ENCODE data around the gene MOB2. TPM values are rescaled to one million over a fixed set of nuclear protein-coding genes. Genes with fewer than 3 reads are reported as not detected.
A peak's percentile ranks its signal among the peaks of the same experiment; 100 is the strongest.

MOB2 gene
- total and polyA plus RNA-seq, 4 donors: 31.6 to 45.2 (median 36.4) TPM

DNA sequence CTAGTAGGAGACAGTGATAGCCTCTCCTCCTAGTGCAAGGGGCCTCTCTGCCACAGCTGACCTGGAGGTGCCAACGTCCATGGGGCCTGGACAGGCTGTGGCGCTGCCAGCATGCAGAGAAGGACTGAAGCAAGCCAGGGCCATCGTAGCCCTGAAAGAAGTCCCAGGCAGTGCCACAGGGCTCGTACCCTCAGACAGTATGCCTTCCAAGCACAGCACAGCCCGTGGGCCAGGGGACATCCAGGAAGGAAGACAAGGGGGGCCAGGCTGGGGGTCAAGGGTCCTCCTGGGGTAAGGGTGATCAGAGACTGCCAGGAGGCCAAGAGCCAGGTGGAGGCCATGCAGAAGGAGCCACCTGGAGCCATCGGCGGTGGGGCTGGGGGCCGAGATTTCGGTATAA lies 20.4 kb upstream of the MOB2 start:
- Histone ChIP-seq H3K4me1 (ENCODE audit: control insufficient read depth in 5 of 5, insufficient read depth in 5 of 5, low read length in 5 of 5) (peaks cover 0 to 50% (median 29%) of the 10 kb centered on the region in 5 donors), H3K9ac (ENCODE audit: insufficient read depth in 1 of 2, low read length in 2 of 2) (peak overlapping the region in 1 of 2 donors; percentile 37), H3K4me3 (no peak overlapping the region), H3K27ac (ENCODE audit: low read depth in 1 of 2, low read length in 1 of 2) (no peak overlapping the region), H3K27me3 (ENCODE audit: control insufficient read depth in 3 of 3, insufficient read depth in 3 of 3, low read length in 2 of 3) (no peaks in the 10 kb centered on the region), H3K36me3 (ENCODE audit: control insufficient read depth in 4 of 4, insufficient read depth in 4 of 4, low read length in 4 of 4) (peaks cover 0 to 5% (median 0%) of the 10 kb centered on the region in 4 donors), H3K9me3 (ENCODE audit: control insufficient read depth in 4 of 4, insufficient read depth in 3 of 4, low read length in 3 of 4) (no peaks in the 10 kb centered on the region)
- WGBS, 2 donors: 80 to 84% methylated on average over 9 of the region's 9 CpGs
- ATAC-seq (ENCODE audit: insufficient read depth, low FRiP score) (no peak), DNase-seq (no peak)
- TF ChIP-seq, protein P1, sequence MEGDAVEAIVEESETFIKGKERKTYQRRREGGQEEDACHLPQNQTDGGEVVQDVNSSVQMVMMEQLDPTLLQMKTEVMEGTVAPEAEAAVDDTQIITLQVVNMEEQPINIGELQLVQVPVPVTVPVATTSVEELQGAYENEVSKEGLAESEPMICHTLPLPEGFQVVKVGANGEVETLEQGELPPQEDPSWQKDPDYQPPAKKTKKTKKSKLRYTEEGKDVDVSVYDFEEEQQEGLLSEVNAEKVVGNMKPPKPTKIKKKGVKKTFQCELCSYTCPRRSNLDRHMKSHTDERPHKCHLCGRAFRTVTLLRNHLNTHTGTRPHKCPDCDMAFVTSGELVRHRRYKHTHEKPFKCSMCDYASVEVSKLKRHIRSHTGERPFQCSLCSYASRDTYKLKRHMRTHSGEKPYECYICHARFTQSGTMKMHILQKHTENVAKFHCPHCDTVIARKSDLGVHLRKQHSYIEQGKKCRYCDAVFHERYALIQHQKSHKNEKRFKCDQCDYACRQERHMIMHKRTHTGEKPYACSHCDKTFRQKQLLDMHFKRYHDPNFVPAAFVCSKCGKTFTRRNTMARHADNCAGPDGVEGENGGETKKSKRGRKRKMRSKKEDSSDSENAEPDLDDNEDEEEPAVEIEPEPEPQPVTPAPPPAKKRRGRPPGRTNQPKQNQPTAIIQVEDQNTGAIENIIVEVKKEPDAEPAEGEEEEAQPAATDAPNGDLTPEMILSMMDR (IDR thresholded peaks at IDR 0.05; ENCODE audit: control extremely low read depth, extremely low read depth): no peak

DNA sequence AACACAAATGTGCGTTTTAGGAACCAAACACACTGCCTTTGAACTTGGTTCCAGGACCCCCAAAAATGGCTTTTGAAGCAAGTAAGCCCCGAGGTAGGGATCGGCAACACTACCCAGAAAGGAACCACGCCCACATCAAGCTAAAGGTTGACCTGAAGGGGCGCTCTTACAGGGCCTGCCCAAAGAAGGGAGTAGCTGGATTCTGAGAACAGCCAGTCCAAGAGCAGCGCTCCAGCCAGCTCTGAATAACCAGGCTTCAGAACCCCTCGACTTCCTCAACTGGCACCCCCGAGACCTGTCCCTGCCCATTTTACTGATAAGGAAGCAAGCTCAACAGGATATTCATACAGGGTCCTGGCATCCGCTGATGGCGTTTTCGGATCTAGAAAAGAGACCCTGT lies 18.9 kb upstream of the MOB2 start:
- DNase-seq: no peak
- peaks cover 0 to 54% (median 32%) of the 10 kb centered on the region in 5 donors for H3K4me1 ChIP-seq (ENCODE audit: control insufficient read depth in 5 of 5, insufficient read depth in 5 of 5, low read length in 5 of 5)

DNA sequence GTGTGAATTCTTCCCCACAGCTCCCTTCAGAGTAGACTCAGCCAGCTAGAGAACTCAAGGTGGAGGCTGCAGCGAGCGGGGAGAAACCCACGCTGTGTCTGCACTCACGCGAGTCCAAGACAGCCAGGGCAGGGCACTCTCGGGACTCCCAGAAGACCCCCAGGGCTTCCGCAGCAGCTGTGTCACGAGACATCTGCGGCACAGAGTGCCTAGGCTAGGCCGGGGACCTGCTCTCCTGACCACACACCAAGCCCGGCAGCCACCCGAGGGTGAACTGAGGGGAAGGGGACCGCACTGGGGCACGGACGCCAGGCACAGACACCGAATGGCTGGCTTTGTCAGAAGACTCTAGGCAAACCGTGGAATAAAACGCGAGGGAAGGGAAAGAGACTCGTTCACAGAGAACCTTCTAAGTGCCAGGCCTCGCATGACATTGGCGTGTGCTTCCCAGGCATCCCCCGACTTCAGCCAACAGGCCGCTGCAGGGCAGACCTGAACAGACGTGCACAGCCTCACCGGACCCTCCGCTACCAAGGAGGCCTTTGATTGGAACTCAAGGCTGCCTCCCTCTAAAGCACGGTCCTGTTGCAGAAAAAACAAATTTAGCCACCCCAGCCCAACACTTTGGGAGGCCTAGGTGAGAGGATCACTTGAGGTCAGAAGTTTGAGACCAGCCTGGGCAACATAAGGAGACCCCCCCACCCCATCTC lies 18.2 kb upstream of the MOB2 start:
- Histone ChIP-seq H3K36me3 (ENCODE audit: control insufficient read depth in 4 of 4, insufficient read depth in 4 of 4, low read length in 4 of 4) (peaks cover 0 to 3% (median 0%) of the 10 kb centered on the region in 4 donors), H3K27ac (ENCODE audit: low read depth in 1 of 2, low read length in 1 of 2) (no peak overlapping the region), H3K4me3 (no peak overlapping the region), H3K9ac (ENCODE audit: insufficient read depth in 1 of 2, low read length in 2 of 2) (no peak overlapping the region), H3K4me1 (ENCODE audit: control insufficient read depth in 5 of 5, insufficient read depth in 5 of 5, low read length in 5 of 5) (peaks cover 0 to 56% (median 29%) of the 10 kb centered on the region in 5 donors), H3K27me3 (ENCODE audit: control insufficient read depth in 3 of 3, insufficient read depth in 3 of 3, low read length in 2 of 3) (no peaks in the 10 kb centered on the region), H3K9me3 (ENCODE audit: control insufficient read depth in 4 of 4, insufficient read depth in 3 of 4, low read length in 3 of 4) (no peaks in the 10 kb centered on the region)
- TF ChIP-seq, protein P1 (IDR thresholded peaks at IDR 0.05; ENCODE audit: control extremely low read depth, extremely low read depth): no peak
- DNase-seq (no peak), ATAC-seq (ENCODE audit: insufficient read depth, low FRiP score) (no peak)
- WGBS, 2 donors: 95 to 96% methylated on average over 28 of the region's 28 CpGs

More for the DNA sequence above, 18.9 kb upstream of the MOB2 start:
- WGBS, 2 donors: 74 to 81% methylated on average over 11 of the region's 11 CpGs
- H3K27me3 ChIP-seq (ENCODE audit: control insufficient read depth in 3 of 3, insufficient read depth in 3 of 3, low read length in 2 of 3): no peaks in the 10 kb centered on the region
- no peaks in the 10 kb centered on the region for H3K9me3 ChIP-seq (ENCODE audit: control insufficient read depth in 4 of 4, insufficient read depth in 3 of 4, low read length in 3 of 4)
- TF ChIP-seq, protein P1 (IDR thresholded peaks at IDR 0.05; ENCODE audit: control extremely low read depth, extremely low read depth): no peak
- no peak for ATAC-seq (ENCODE audit: insufficient read depth, low FRiP score)
- no peak overlapping the region for H3K9ac ChIP-seq (ENCODE audit: insufficient read depth in 1 of 2, low read length in 2 of 2)
- H3K27ac ChIP-seq (ENCODE audit: low read depth in 1 of 2, low read length in 1 of 2): no peak overlapping the region
- H3K36me3 ChIP-seq (ENCODE audit: control insufficient read depth in 4 of 4, insufficient read depth in 4 of 4, low read length in 4 of 4): peaks cover 0 to 2% (median 0%) of the 10 kb centered on the region in 4 donors
- H3K4me3 ChIP-seq: no peak overlapping the region
